ENCODE results near the gene CCDC3. TPM values are rescaled to one million over a fixed set of nuclear protein-coding genes. Genes with fewer than 3 reads are reported as not detected.

CCDC3 gene
- polyA plus RNA-seq, 1 of the 3 experiments (the other 2 are of a cell fraction) = 0.02 TPM

- H3K4me1 ChIP-seq (ENCODE audit: control insufficient read depth in 1 of 2, insufficient read depth in 2 of 2, low read depth in 1 of 2, low read length in 1 of 2) = no peaks in the 10 kb centered on the region
- ChIA-PET POLR2A (interaction anchor here (0.5 kb wide), 1 partner anchor 1424 kb away, joined by 3 read pairs; no protein-coding TSS in a partner anchor), CTCF (interaction anchor here (0.8 to 1.8 kb wide), 2 partner anchors 69 to 88 kb away, joined by 3 to 4 read pairs; no protein-coding TSS in a partner anchor)
- H3K9me3 ChIP-seq = peaks cover 5% of the 10 kb centered on the region; the same call in 1 of the 2 replicates
- H3K9me2 ChIP-seq = no peaks in the 10 kb centered on the region
- no peaks in the 10 kb centered on the region for H3K79me2 ChIP-seq (ENCODE audit: insufficient read depth)
- H3K36me3 ChIP-seq (replicated peaks in 1 of 2; ENCODE audit: control insufficient read depth in 1 of 2, insufficient read depth in 2 of 2, low read length in 1 of 2) = no peaks in the 10 kb centered on the region
- H3K27ac ChIP-seq (ENCODE audit: low read depth in 2 of 2, low read length in 1 of 2) = no peak overlapping the region
- H3K4me3 ChIP-seq (ENCODE audit: low read depth in 2 of 2, low read length in 1 of 2) = no peak overlapping the region
- no peak overlapping the region for H3K4me2 ChIP-seq
- WGBS (ENCODE audit: low lambda C conversion rate) = 71% methylated on average over 13 of the region's 14 CpGs
- no peaks in the 10 kb centered on the region for H4K20me1 ChIP-seq (ENCODE audit: insufficient read depth)
- TF ChIP-seq GABPA (IDR thresholded peaks at IDR 0.05; ENCODE audit: low read depth) (no peak), SIN3A (IDR thresholded peaks at IDR 0.05; ENCODE audit: borderline replicate concordance, low read depth, low read length) (no peak), IRF3 (IDR thresholded peaks at IDR 0.05; ENCODE audit: low read depth, low read length) (no peak), POLR2AphosphoS5 (IDR thresholded peaks at IDR 0.05; ENCODE audit: low read depth, low read length) (no peak), FOSL2 (IDR thresholded peaks at IDR 0.05; ENCODE audit: borderline replicate concordance, low read depth) (no peak), MAX (IDR thresholded peaks at IDR 0.05; ENCODE audit: low read depth) (no peak), CHD2 (IDR thresholded peaks at IDR 0.05; ENCODE audit: low read length, partially characterized antibody) (no peak)
- TF ChIP-seq, protein P1, sequence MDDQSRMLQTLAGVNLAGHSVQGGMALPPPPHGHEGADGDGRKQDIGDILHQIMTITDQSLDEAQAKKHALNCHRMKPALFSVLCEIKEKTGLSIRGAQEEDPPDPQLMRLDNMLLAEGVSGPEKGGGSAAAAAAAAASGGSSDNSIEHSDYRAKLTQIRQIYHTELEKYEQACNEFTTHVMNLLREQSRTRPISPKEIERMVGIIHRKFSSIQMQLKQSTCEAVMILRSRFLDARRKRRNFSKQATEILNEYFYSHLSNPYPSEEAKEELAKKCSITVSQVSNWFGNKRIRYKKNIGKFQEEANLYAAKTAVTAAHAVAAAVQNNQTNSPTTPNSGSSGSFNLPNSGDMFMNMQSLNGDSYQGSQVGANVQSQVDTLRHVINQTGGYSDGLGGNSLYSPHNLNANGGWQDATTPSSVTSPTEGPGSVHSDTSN (IDR thresholded peaks at IDR 0.05) = no peak
- H2AFZ ChIP-seq (ENCODE audit: low read depth) = no peak overlapping the region
- no peak for DNase-seq
- H3F3A ChIP-seq (replicated peaks; ENCODE audit: insufficient read depth) = no peaks in the 10 kb centered on the region
- no peaks in the 10 kb centered on the region for H3K27me3 ChIP-seq (ENCODE audit: insufficient read depth)
- no peak overlapping the region for H3K9ac ChIP-seq
Measured at GRCh38 chr10:12971001-12971788, 30.3 kb downstream of the CCDC3 start.

- Histone ChIP-seq H3K4me3 (ENCODE audit: low read depth in 2 of 2, low read length in 1 of 2) (no peak overlapping the region), H3K4me1 (ENCODE audit: control insufficient read depth in 1 of 2, insufficient read depth in 2 of 2, low read depth in 1 of 2, low read length in 1 of 2) (no peaks in the 10 kb centered on the region), H4K20me1 (ENCODE audit: insufficient read depth) (no peaks in the 10 kb centered on the region), H3K4me2 (no peak overlapping the region), H3F3A (replicated peaks; ENCODE audit: insufficient read depth) (no peaks in the 10 kb centered on the region), H3K9ac (no peak overlapping the region), H2AFZ (ENCODE audit: low read depth) (no peak overlapping the region), H3K9me2 (no peaks in the 10 kb centered on the region), H3K9me3 (peaks cover 5% of the 10 kb centered on the region; the same call in 1 of the 2 replicates), H3K36me3 (replicated peaks in 1 of 2; ENCODE audit: control insufficient read depth in 1 of 2, insufficient read depth in 2 of 2, low read length in 1 of 2) (no peaks in the 10 kb centered on the region), H3K79me2 (ENCODE audit: insufficient read depth) (no peaks in the 10 kb centered on the region), H3K27ac (ENCODE audit: low read depth in 2 of 2, low read length in 1 of 2) (no peak overlapping the region), H3K27me3 (ENCODE audit: insufficient read depth) (no peaks in the 10 kb centered on the region)
- 86% methylated on average over 5 of the region's 5 CpGs for WGBS (ENCODE audit: low lambda C conversion rate)
- TF ChIP-seq TCF12 (IDR thresholded peaks at IDR 0.05) = no peak
- TF ChIP-seq FOXJ3 (CRISPR knock-in tag; IDR thresholded peaks at IDR 0.05) = no peak
- TF ChIP-seq MEF2A (IDR thresholded peaks at IDR 0.05; ENCODE audit: borderline replicate concordance, low read depth) = no peak
- no peak for TF ChIP-seq MAX (IDR thresholded peaks at IDR 0.05; ENCODE audit: low read depth)
- TF ChIP-seq EP300 (IDR thresholded peaks at IDR 0.05; ENCODE audit: borderline replicate concordance in 1 of 2, low read depth in 1 of 2, low read length in 1 of 2) = no peak
- no peak for TF ChIP-seq GATA2 (CRISPR knock-in tag; IDR thresholded peaks at IDR 0.05)
- TF ChIP-seq EZH2phosphoT487 (IDR thresholded peaks at IDR 0.05; ENCODE audit: borderline replicate concordance, low read depth) = no peak
- TF ChIP-seq SMC3 (IDR thresholded peaks at IDR 0.05; ENCODE audit: low read depth, low read length) = no peak
- no peak for TF ChIP-seq GABPA (IDR thresholded peaks at IDR 0.05; ENCODE audit: low read depth)
- no peak for DNase-seq
- ChIA-PET POLR2A (no interaction called here), CTCF (interaction anchor here (1.0 to 1.5 kb wide), 2 partner anchors 10 to 68 kb away, joined by 3 to 6 read pairs; no protein-coding TSS in a partner anchor)
Measured at GRCh38 chr10:12969951-12970350, 31.6 kb downstream of the CCDC3 start.

Measured in SK-N-SH (cell line).